Glomerular visceral epithelial cell (primary cell): ENCODE data around the gene NAV3.
A peak's percentile ranks its signal among the peaks of the same experiment; 100 is the strongest.

Experiments
- DNase-seq: peaks from one replicate; pipeline ENCODE4 v3.0.0-alpha.2; 2016; ENCODE audit errors: extremely low spot score

NAV3 gene

GRCh38 chr12:78119351-78119918, 288.7 kb downstream of the NAV3 start:
- no peak for DNase-seq

- DNase-seq = no peak
Measured at GRCh38 chr12:78120306-78120705, 289.6 kb downstream of the NAV3 start.

- no peak for DNase-seq
Measured at GRCh38 chr12:78120866-78121560, 290.3 kb downstream of the NAV3 start.

GRCh38 chr12:78121969-78122610, 291.4 kb downstream of the NAV3 start:
- DNase-seq = no peak

- no peak for DNase-seq
Measured at GRCh38 chr12:78128211-78128610, 297.5 kb downstream of the NAV3 start.

- no peak for DNase-seq
Measured at GRCh38 chr12:78143717-78144116, 313.0 kb downstream of the NAV3 start.

- DNase-seq = no peak
Measured at GRCh38 chr12:78145398-78145797, 314.7 kb downstream of the NAV3 start.

GRCh38 chr12:78146365-78146772, 315.7 kb downstream of the NAV3 start:
- peak; percentile 25 for DNase-seq

GRCh38 chr12:78149459-78149858, 318.8 kb downstream of the NAV3 start:
- no peak for DNase-seq

- DNase-seq = no peak
Measured at GRCh38 chr12:78155546-78155945, 324.9 kb downstream of the NAV3 start.

- no peak for DNase-seq
Measured at GRCh38 chr12:78156751-78157150, 326.1 kb downstream of the NAV3 start.

GRCh38 chr12:78157199-78157598, 326.5 kb downstream of the NAV3 start:
- no peak for DNase-seq

GRCh38 chr12:78164154-78164553, 333.5 kb downstream of the NAV3 start:
- DNase-seq = no peak

GRCh38 chr12:78167510-78167909, 336.8 kb downstream of the NAV3 start:
- DNase-seq = peak; percentile 34

- DNase-seq = no peak
Measured at GRCh38 chr12:78171061-78171460, 340.4 kb downstream of the NAV3 start.

- no peak for DNase-seq
Measured at GRCh38 chr12:78176643-78177042, 345.9 kb downstream of the NAV3 start.

- DNase-seq = no peak
Measured at GRCh38 chr12:78177298-78177697, 346.6 kb downstream of the NAV3 start.

GRCh38 chr12:78179346-78179745, 348.7 kb downstream of the NAV3 start:
- no peak for DNase-seq

GRCh38 chr12:78181544-78182162, 351.0 kb downstream of the NAV3 start:
- peak; percentile 15 for DNase-seq

- DNase-seq = no peak
Measured at GRCh38 chr12:78183824-78184223, 353.1 kb downstream of the NAV3 start.

- peak; percentile 8 for DNase-seq
Measured at GRCh38 chr12:78185109-78185508, 354.4 kb downstream of the NAV3 start.

GRCh38 chr12:78185651-78186050, 355.0 kb downstream of the NAV3 start:
- no peak for DNase-seq

- DNase-seq = no peak
Measured at GRCh38 chr12:78186670-78187069, 356.0 kb downstream of the NAV3 start.
